ENCODE data around the gene ZNF276.
A peak's percentile ranks its signal among the peaks of the same experiment; 100 is the strongest.

ZNF276 gene

GRCh38 chr16:89705006-89705405, 16.3 kb upstream of the ZNF276 start:
- Histone ChIP-seq H3K9ac (ENCODE audit: low read depth, low read length) (no peak overlapping the region), H3K4me2 (ENCODE audit: insufficient read depth, low read length) (no peak overlapping the region), H3K27me3 (ENCODE audit: insufficient read depth, low read length, poor library complexity) (no peaks in the 10 kb centered on the region), H3K4me3 (ENCODE audit: low read depth in 1 of 2, low read length in 2 of 2) (no peak overlapping the region), H3K79me2 (ENCODE audit: insufficient read depth, low read length) (peaks cover 8% of the 10 kb centered on the region), H3K4me1 (ENCODE audit: insufficient read depth, low read length) (peaks cover 33% of the 10 kb centered on the region), H3K36me3 (ENCODE audit: insufficient read depth, low read length) (no peaks in the 10 kb centered on the region), H3K27ac (ENCODE audit: low read length) (no peak overlapping the region), H3K9me3 (ENCODE audit: insufficient read depth, low read length, severe bottlenecking) (no peaks in the 10 kb centered on the region), H2AFZ (ENCODE audit: low read depth, low read length) (no peak overlapping the region), H4K20me1 (ENCODE audit: insufficient read depth, low read length) (peaks cover 8% of the 10 kb centered on the region)
- no peak for TF ChIP-seq CTCF (IDR thresholded peaks at IDR 0.05; ENCODE audit: borderline replicate concordance, extremely low read depth, low read length, poor library complexity, severe bottlenecking)
- no peak for TF ChIP-seq EZH2 (IDR thresholded peaks at IDR 0.05; ENCODE audit: borderline replicate concordance, low read depth, low read length, severe bottlenecking)
- no peak for DNase-seq
- ATAC-seq (ENCODE audit: insufficient read depth, low read depth) = no peak

DNA sequence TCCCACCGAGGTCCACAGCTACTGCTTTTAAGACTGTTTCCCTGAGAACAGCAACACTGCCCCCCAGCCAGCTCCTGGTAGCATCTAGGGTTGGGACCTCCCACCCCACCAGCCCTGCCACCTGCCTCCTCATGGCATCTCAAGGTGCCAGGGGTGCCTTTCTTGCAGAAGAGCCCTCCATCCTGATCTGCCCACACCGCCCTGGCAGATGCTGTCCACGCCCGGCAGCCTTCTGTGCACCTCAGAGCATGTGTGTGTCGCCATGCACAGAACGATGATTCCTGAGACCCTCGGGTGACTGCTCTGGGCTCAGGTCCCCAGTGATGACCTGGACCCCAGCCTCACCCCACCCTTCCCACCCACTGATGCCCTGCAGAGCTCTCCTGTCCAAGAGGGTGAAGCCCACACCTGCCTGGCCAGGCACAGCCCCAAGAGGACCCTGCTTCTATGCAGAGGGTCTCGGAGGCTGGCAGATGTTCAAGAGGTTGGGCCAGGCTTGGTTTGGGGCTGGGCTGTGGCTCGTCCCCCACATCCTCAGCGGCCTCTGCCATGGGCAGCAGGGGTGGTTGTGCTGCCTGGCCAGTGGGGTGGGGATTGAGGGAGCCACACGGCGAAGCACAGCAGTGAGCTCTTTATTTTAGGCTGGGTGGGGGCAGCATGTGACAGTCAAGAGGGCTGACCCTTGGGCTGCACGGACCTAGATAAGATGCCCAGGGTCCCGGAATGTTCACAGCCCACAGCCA, 14.6 kb upstream of the ZNF276 start:
- Histone ChIP-seq H3K79me2 (ENCODE audit: insufficient read depth, low read length) (no peaks in the 10 kb centered on the region), H3K27ac (ENCODE audit: low read length) (no peak overlapping the region), H2AFZ (ENCODE audit: low read depth, low read length) (peak overlapping the region; percentile 74), H3K4me1 (ENCODE audit: insufficient read depth, low read length) (peaks cover 21% of the 10 kb centered on the region), H3K4me3 (ENCODE audit: low read depth in 1 of 2, low read length in 2 of 2) (peak overlapping the region in 1 of 2 experiments; percentile 50; a peak in 2 of 4 replicates), H4K20me1 (ENCODE audit: insufficient read depth, low read length) (no peaks in the 10 kb centered on the region; the same call in 1 of the 2 replicates), H3K4me2 (ENCODE audit: insufficient read depth, low read length) (peak overlapping the region; percentile 69), H3K9me3 (ENCODE audit: insufficient read depth, low read length, severe bottlenecking) (no peaks in the 10 kb centered on the region), H3K27me3 (ENCODE audit: insufficient read depth, low read length, poor library complexity) (no peaks in the 10 kb centered on the region), H3K36me3 (ENCODE audit: insufficient read depth, low read length) (no peaks in the 10 kb centered on the region), H3K9ac (ENCODE audit: low read depth, low read length) (peak overlapping the region; percentile 44)
- DNase-seq (no peak), ATAC-seq (ENCODE audit: insufficient read depth, low read depth) (no peak)
- TF ChIP-seq CTCF (IDR thresholded peaks at IDR 0.05; ENCODE audit: borderline replicate concordance, extremely low read depth, low read length, poor library complexity, severe bottlenecking) (no peak), EZH2 (IDR thresholded peaks at IDR 0.05; ENCODE audit: borderline replicate concordance, low read depth, low read length, severe bottlenecking) (no peak)

- ATAC-seq (ENCODE audit: insufficient read depth, low read depth) = no peak
- TF ChIP-seq EZH2 (IDR thresholded peaks at IDR 0.05; ENCODE audit: borderline replicate concordance, low read depth, low read length, severe bottlenecking) (no peak), CTCF (IDR thresholded peaks at IDR 0.05; ENCODE audit: borderline replicate concordance, extremely low read depth, low read length, poor library complexity, severe bottlenecking) (no peak)
Observed at GRCh38 chr16:89707695-89708094, 13.6 kb upstream of the ZNF276 start.

More at GRCh38 chr16:89707695-89708094, 13.6 kb upstream of the ZNF276 start:
- peaks cover 22% of the 10 kb centered on the region for H3K4me1 ChIP-seq (ENCODE audit: insufficient read depth, low read length)
- H3K79me2 ChIP-seq (ENCODE audit: insufficient read depth, low read length) = no peaks in the 10 kb centered on the region
- H3K4me3 ChIP-seq (ENCODE audit: low read depth in 1 of 2, low read length in 2 of 2) = no peak overlapping the region
- no peak overlapping the region for H3K9ac ChIP-seq (ENCODE audit: low read depth, low read length)
- no peak overlapping the region for H3K27ac ChIP-seq (ENCODE audit: low read length)
- no peaks in the 10 kb centered on the region for H3K9me3 ChIP-seq (ENCODE audit: insufficient read depth, low read length, severe bottlenecking)
- H3K27me3 ChIP-seq (ENCODE audit: insufficient read depth, low read length, poor library complexity) = no peaks in the 10 kb centered on the region
- H3K36me3 ChIP-seq (ENCODE audit: insufficient read depth, low read length) = no peaks in the 10 kb centered on the region
- H3K4me2 ChIP-seq (ENCODE audit: insufficient read depth, low read length) = no peak overlapping the region
- H2AFZ ChIP-seq (ENCODE audit: low read depth, low read length) = no peak overlapping the region
- no peak for DNase-seq
- H4K20me1 ChIP-seq (ENCODE audit: insufficient read depth, low read length) = no peaks in the 10 kb centered on the region
